Suppressor macrophage (primary cell): ENCODE measurements around the gene VPS9D1.
"Not testable (repeated sequence)": the region's sequence is repeated elsewhere in the genome, so short reads cannot be mapped to it uniquely, and the experiment has no call there.

Source experiments
- DNase-seq, 4 experiments: peaks; one replicate each; pipeline ENCODE4 v3.0.0-alpha.2; 2020 to 2022

Gene VPS9D1

GRCh38 chr16:89693289-89693731 is 27.4 kb downstream of the VPS9D1 start:
- no peak for DNase-seq

DNA sequence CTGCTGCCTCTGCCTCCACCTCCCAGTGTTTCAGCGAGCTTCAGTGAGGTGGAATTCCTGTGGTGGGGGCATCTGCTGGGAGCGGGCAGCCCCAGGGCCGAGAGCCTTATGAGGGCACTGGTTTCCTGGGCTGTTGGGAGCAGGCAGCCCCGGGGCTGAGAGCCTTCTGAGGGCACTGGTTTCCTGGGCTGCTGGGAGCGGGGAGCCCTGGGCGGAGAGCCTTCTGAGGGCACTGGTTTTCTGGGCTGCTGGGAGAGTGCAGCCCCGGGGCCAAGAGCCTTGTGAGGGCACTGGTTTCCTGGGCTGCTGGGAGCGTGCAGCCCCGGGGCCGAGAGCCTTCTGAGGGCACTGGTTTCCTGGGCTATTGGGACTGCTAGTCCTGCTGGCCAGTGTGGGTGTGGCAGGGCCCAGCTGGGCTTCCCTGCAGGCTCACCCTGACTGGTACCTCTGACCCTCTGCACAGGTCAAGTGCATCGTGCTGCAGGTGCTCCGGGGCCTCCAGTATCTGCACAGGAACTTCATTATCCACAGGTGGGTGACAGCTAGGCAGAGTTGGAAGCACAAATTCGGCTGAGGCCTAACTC is 28.6 kb downstream of the VPS9D1 start:
- no peak for DNase-seq

GRCh38 chr16:89691231-89691985 is 29.3 kb downstream of the VPS9D1 start:
- no peak for DNase-seq

- DNase-seq = no peak
Observed at GRCh38 chr16:89690392-89690901, 30.3 kb downstream of the VPS9D1 start.

DNA sequence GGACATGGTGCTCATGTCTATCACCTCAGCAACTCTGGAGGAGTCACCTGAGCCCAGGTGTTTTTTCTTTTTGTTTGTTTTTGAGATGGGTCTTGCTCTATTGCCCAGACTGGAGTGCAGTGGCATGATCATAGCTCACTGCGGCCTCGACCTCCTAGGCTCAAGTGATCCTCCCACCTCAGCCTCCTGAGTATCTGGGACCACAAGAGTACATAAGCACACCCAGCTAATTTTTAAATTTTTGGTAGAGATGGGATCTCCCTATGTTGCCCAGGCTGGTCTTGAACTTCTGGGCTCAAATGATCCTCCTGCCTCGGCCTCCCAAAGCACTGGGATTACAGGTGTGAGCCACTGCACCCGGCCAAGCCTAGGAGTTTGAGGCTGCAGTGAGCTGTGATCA is 31.1 kb downstream of the VPS9D1 start:
- not testable (repeated sequence) for DNase-seq

DNA sequence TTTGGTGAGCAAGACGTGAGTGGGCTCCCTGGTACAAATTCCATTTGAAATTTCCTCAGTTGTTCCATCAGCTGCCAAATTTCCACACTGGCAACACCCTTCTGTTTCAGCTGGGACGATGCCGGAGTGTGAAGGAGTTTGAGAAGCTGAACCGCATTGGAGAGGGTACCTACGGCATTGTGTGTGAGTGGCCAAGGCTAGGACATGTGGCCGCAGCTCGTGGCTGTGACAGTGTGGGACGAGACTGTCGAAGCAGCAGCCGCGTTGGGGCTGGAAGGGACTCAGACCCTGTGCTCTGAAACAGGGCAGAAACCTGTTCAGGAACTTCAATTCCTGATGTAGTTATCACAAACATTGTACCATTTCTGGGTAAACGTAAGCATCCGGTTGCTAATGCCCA is 31.6 kb downstream of the VPS9D1 start:
- DNase-seq = no peak

DNA sequence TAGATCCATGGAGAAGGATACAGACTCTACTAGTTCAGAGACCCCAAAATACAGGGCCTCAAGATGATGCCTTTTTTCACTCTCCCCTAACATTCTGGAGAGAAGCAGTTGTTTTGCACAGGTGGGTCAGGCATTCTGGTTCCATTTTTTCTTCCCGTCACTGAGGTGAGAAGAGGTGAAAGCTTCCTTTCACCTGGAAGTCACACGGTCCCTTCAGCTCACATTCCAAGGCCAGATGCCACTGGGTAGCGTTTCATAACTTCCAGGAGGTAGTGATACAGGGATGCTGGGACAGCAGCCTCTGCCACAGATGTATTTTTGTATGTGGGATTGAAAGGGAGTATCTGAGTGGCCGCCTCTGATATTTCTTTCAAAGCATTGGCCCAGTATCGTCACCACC is 32.3 kb downstream of the VPS9D1 start:
- no peak for DNase-seq

GRCh38 chr16:89687092-89687940 is 33.4 kb downstream of the VPS9D1 start:
- DNase-seq = no peak

DNA sequence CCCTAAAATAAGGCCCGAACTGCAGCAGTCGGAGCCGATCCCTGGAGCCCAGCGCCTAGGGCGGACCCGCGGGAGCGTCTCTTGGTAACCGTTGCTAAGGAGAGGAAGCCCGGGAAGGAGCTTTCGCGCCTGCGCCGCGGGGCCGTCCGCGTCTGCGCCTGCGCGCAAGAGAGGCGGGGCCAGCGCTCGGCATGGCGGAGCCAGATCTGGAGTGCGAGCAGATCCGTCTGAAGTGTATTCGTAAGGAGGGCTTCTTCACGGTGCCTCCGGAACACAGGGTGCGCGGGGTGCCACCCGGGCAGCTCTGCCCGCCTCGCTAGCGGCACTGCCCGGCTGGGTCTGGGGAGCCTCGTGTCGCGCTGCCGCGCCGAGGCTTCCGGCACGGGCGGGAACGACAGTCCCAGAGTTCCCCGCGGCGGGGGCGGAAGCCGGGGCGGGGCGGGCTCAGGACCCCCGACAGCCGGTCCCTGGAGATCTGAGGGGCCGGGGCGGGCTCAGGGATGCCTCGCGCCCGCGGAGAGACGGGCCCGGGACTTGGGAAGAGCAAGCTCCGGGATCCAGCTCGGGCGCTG is 34.1 kb downstream of the VPS9D1 start, which contains the start of gene CDK10:
TSS of gene CDK10 (plus strand) at position 170 of the 572 bp plus-strand sequence. CDS start at position 192, 22 bp downstream.
- DNase-seq = peak; percentile 94 to 98 (median 96)

DNA sequence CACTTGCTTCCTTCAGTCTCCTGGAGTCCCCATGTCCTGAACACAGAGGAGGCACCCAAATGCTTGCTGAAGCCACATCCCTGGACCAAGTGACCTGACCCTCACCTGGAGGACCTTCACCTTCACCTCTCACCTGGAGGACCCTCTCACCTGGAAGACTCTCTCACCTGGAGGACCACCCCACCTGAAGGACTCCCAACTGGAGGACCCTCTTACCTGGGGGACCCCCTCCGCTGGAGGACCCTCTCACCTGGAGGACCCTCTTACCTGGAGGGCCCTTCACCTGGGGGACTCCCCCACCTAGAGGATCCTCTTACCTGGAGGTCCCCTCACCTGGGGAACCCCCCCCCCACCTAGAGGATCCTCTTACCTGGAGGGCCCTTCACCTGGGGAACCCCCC is 34.8 kb downstream of the VPS9D1 start:
- no peak for DNase-seq

GRCh38 chr16:89678258-89678657 is 42.4 kb downstream of the VPS9D1 start:
- no peak for DNase-seq

- DNase-seq = no peak
Observed at GRCh38 chr16:89672177-89672941, 48.3 kb downstream of the VPS9D1 start.

DNA sequence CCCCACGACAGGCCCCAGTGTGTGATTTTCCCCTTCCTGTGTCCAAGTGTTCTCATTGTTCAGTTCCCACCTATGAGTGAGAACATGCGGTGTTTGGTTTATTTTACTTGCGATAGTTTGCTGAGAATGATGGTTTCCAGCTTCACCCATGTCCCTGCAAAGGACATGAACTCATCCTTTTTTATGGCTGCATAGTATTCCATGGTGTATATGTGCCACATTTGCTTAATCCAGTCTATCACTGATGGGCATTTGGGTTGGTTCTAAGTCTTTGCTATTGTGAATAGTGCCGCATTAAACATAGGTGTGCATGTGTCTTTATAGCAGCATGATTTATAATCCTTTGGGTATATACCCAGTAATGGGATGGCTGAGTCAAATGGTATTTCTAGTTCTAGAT is 49.1 kb downstream of the VPS9D1 start:
- not testable (repeated sequence) for DNase-seq

DNA sequence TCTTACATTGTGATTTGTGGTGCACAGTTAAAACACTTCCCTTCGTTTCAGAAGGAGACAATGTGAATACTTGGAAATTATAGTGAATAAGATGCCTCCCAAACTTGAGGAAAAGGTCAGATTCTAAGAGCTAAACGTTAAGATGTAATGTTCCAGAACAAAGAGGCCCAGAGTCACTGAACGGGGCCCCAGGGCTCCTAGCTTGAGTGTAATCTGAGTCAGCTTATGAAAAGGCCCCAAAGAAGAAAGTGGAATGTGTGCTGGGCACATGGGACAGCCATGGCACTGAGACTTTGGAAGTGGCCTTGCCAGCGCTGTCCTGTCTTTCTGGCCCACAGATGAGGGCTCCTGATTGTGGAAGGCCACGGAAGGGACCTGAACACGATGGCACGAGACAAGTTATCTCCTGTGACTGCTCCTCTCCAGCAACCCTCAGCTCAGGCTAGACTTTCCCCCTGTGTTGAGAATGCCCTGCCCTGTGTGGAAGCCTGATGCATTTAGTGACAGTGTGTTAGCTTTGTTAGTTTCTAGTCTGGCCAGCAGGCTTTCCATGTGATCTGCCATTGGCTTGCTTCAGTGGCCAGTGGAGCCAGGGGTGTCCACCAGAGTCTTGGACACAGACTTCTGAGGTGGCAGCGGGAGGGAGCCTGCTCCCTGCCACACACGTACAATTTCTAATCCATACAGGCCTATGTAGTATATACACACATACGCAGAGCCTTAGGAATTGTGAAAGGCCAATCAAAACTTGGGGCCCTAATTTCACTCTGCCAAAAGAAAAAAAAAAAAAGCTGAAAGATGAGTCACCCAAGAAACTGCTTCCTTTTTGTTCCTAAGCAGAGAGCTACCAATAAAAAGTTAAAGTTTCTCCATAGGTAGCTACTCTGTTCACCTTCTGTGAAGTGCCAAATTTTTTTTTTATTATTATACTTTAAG is 49.9 kb downstream of the VPS9D1 start:
- DNase-seq = peak in 2 of 4 experiments; percentile 26 to 28

DNA sequence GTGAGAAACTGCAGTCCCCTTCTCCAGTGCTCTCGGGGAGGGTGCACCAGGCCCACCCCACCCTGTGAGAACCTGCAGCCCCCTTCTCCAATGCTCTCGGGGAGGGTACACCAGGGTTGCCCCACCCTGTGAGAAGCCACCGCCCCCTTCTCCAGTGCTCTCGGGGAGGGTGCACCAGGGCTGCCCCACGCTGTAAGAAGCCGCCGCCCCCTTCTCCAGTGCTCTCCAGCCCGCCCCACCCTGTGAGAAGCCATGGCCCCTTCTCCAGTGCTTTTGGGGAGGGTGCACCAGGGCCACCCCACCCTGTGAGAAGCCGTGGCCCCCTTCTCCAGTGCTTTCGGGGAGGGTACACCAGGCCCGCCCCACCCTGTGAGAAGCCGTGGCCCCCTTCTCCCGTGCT is 50.9 kb downstream of the VPS9D1 start:
- DNase-seq = no peak

DNA sequence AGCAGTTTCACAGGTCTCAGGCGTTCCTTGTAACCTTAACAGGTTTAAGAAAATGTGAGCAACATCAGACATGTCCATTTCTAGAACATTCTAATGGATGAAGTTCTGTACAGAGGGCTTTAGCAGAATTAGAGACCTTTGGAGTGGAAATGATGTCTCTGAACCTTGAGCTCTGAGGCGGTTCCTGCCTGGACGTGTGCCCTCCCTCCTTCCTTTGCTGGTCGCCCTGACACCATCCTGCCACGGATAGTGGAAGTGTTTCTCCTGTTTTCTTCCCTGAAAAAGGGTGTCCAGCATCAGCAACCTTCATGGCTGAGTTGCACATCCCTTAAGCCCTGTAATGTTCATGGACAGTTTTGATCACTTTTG is 51.9 kb downstream of the VPS9D1 start:
- no peak for DNase-seq

- no peak for DNase-seq
Observed at GRCh38 chr16:89667633-89668032, 53.1 kb downstream of the VPS9D1 start.

- peak in 1 of 4 experiments; percentile 44 for DNase-seq
Observed at GRCh38 chr16:89667000-89667399, 53.7 kb downstream of the VPS9D1 start.

- DNase-seq = peak in 1 of 4 experiments; percentile 25
Observed at GRCh38 chr16:89664238-89664637, 56.5 kb downstream of the VPS9D1 start.

DNA sequence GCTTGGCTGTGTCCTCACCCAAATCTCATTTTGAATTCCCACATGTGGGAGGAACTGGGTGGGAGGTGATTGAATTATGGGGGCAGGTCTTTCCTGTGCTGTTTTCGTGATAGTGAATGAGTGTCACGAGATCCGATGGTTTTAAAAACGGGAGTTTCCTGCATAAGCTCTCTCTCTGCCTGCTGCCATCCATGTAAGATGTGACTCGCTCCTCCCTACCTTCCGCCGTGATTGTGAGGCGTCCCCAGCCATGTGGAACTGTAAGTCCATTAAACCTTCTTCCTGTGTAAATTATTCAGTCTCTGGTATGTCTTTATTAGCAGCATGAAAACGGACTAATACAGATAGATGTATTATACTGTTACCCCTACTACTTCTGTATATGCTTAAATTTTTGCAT is 59.5 kb downstream of the VPS9D1 start:
- DNase-seq = no peak

DNA sequence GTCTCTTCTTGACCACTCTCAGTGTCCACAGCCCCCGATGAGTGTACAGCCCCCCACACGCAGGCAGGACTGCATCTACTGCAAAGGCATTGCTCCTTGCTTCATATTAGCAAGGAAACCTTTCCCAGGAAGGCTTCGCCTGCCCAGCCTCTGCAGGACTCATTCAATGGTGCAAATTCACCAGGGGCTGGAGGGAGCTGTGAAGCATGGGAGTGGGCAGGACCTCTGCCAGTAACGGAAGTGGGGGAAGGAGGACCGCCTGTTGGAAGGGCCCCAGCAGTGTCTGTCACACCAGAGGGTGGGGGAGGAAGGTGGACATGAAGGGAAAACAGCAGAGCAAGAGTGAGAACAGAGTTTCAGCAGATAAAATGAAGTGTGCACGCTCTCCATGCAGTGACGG is 60.6 kb downstream of the VPS9D1 start:
- DNase-seq = no peak
